IMR-90 (cell line): ENCODE results near the gene FNDC7. TPM values are rescaled to one million over a fixed set of nuclear protein-coding genes. Genes with fewer than 3 reads are reported as not detected.

Source experiments
- ATAC-seq: fragments of 200-7000 bp; cut with Tn5 transposase; 2 replicates; pipeline ENCODE4 v1.9.1; 2020; ENCODE audit warnings: low read depth, mild to moderate bottlenecking, moderate library complexity
- BruUV-seq: library from RNA; stranded (reverse); fragments of 400-500 nt; replicated peaks from 2 replicates; lab custom pipeline; 2021; lab: Mats Ljungman, UMichigan
- CTCF ChIA-PET: fragments of 300-600 bp; formaldehyde crosslinking; extraction: SDS; loops from one replicate; lab custom pipeline; 2021; ENCODE audit warnings: antibody characterized with exemption; lab: Yijun Ruan, JAX
- POLR2A ChIA-PET: fragments of 300-600 bp; sonication (Branson Sonifier 250); formaldehyde crosslinking; loops from one replicate; lab custom pipeline; 2022; ENCODE audit warnings: antibody characterized with exemption; ENCODE audit not compliant: unreplicated experiment; lab: Charles Lee
- DNase-seq: peaks from one replicate; pipeline ENCODE4 v3.0.0; 2013
- H2AFZ ChIP-seq: replicated peaks from 2 replicates; pipeline ENCODE3; 2013; ENCODE audit warnings: low read length, mild to moderate bottlenecking; ENCODE audit not compliant: poor library complexity
- H2AK5ac ChIP-seq: 2 replicates; pipeline ENCODE4 v1.6.1; 2013; ENCODE audit warnings: low read depth, low read length, inconsistent platforms
- H2AK9ac ChIP-seq: replicated peaks from 2 replicates; pipeline ENCODE3; 2013; ENCODE audit warnings: mild to moderate bottlenecking, low read depth, low read length, moderate library complexity; ENCODE audit not compliant: poor library complexity
- H2BK120ac ChIP-seq: 2 replicates; pipeline ENCODE4 v1.6.1; 2013; ENCODE audit warnings: low read depth, low read length, inconsistent platforms
- H2BK15ac ChIP-seq: 3 replicates; pipeline ENCODE4 v1.6.1; 2013; ENCODE audit warnings: low read depth, low read length, inconsistent platforms
- H2BK20ac ChIP-seq: 2 replicates; pipeline ENCODE4 v1.6.1; 2013; ENCODE audit warnings: low read depth, mild to moderate bottlenecking, inconsistent platforms, low read length, moderate library complexity
- H2BK5ac ChIP-seq: 2 replicates; pipeline ENCODE4 v1.6.1; 2013; ENCODE audit warnings: mild to moderate bottlenecking, low read depth, low read length, inconsistent platforms; ENCODE audit not compliant: poor library complexity, severe bottlenecking
- H3K14ac ChIP-seq: replicated peaks from 2 replicates; pipeline ENCODE4 v1.6.1; 2013; ENCODE audit warnings: low read depth, low read length, inconsistent platforms
- H3K18ac ChIP-seq: 2 replicates; pipeline ENCODE4 v1.6.1; 2013; ENCODE audit warnings: low read depth, low read length, control low read depth
- H3K23ac ChIP-seq: 2 replicates; pipeline ENCODE4 v1.6.1; 2013; ENCODE audit warnings: low read depth, low read length, inconsistent platforms
- H3K27ac ChIP-seq: 2 replicates; pipeline ENCODE4 v1.5.1; 2013; ENCODE audit warnings: mild to moderate bottlenecking, control low read depth, low read length; ENCODE audit not compliant: insufficient read depth
- H3K27me3 ChIP-seq: 2 replicates; pipeline ENCODE4 v1.6.1; 2013; ENCODE audit warnings: low read length; ENCODE audit not compliant: control insufficient read depth, insufficient read depth
- H3K36me3 ChIP-seq: 2 replicates; pipeline ENCODE4 v1.6.1; 2013; ENCODE audit warnings: low read length, mixed read lengths; ENCODE audit not compliant: control insufficient read depth, insufficient read depth
- H3K4ac ChIP-seq: 2 replicates; pipeline ENCODE4 v1.6.1; 2013; ENCODE audit warnings: low read depth, low read length, inconsistent platforms
- H3K4me1 ChIP-seq: 2 replicates; pipeline ENCODE4 v1.6.1; 2013; ENCODE audit warnings: low read length, mixed read lengths; ENCODE audit not compliant: control insufficient read depth, insufficient read depth
- H3K4me2 ChIP-seq: 2 replicates; pipeline ENCODE4 v1.6.1; 2013; ENCODE audit warnings: low read depth, mild to moderate bottlenecking, control low read depth, low read length, moderate library complexity
- H3K4me3 ChIP-seq: 2 replicates; pipeline ENCODE4 v1.5.1; 2013; ENCODE audit warnings: low read depth, mild to moderate bottlenecking, control low read depth, low read length, moderate library complexity; ENCODE audit not compliant: insufficient read depth
- H3K56ac ChIP-seq: 2 replicates; pipeline ENCODE4 v1.6.1; 2013; ENCODE audit warnings: low read length, inconsistent platforms; ENCODE audit not compliant: insufficient read depth; ENCODE audit errors: extremely low read depth
- H3K79me1 ChIP-seq, 2 experiments: 2 replicates each; pipeline ENCODE4 v1.6.1; 2013; ENCODE audit warnings: low read length in 2 of 2, inconsistent platforms in 1 of 2, low read depth in 1 of 2
- H3K9ac ChIP-seq: 2 replicates; pipeline ENCODE4 v1.6.1; 2013; ENCODE audit warnings: low read depth, low read length, control low read depth
- H3K9me1 ChIP-seq: 2 replicates; pipeline ENCODE4 v1.6.1; 2013; ENCODE audit warnings: low read length, inconsistent platforms; ENCODE audit not compliant: insufficient read depth
- H3K9me3 ChIP-seq: 2 replicates; pipeline ENCODE4 v1.6.1; 2013; ENCODE audit warnings: low read length; ENCODE audit not compliant: control insufficient read depth, insufficient read depth
- H4K20me1 ChIP-seq: 2 replicates; pipeline ENCODE4 v1.6.1; 2013; ENCODE audit warnings: low read length, inconsistent platforms; ENCODE audit not compliant: insufficient read depth
- H4K5ac ChIP-seq: 2 replicates; pipeline ENCODE4 v1.6.1; 2013; ENCODE audit warnings: mild to moderate bottlenecking, low read depth, low read length, control low read depth
- H4K8ac ChIP-seq, 2 experiments: 2 replicates each; pipeline ENCODE4 v1.6.1; 2013; ENCODE audit warnings: low read depth in 2 of 2, low read length in 2 of 2, control low read depth in 1 of 2, inconsistent platforms in 1 of 2
- H4K91ac ChIP-seq: 2 replicates; pipeline ENCODE4 v1.6.1; 2013; ENCODE audit warnings: low read depth, low read length, inconsistent platforms; ENCODE audit not compliant: insufficient read depth
- BHLHE40 ChIP-seq: fragments of 150-350 bp; IDR thresholded peaks from 2 replicates; pipeline ENCODE4 v1.6.1; 2016; ENCODE audit warnings: mild to moderate bottlenecking, low read depth, low read length
- CEBPB ChIP-seq: IDR thresholded peaks from 2 replicates; pipeline ENCODE4 v1.6.1; 2012; ENCODE audit warnings: low read depth, low read length, improper control_type of control experiment
- ELK1 ChIP-seq: fragments of 150-350 bp; IDR thresholded peaks from 2 replicates; pipeline ENCODE4 v1.6.1; 2016; ENCODE audit warnings: low read depth, mild to moderate bottlenecking, low read length, moderate library complexity, borderline replicate concordance
- FOS ChIP-seq: fragments of 150-350 bp; IDR thresholded peaks from 2 replicates; pipeline ENCODE4 v1.6.1; 2016; ENCODE audit warnings: low read depth, low read length
- MAFK ChIP-seq: IDR thresholded peaks from 2 replicates; pipeline ENCODE4 v1.6.1; 2012; ENCODE audit warnings: low read depth, low read length, improper control_type of control experiment
- MAZ ChIP-seq: IDR thresholded peaks from 2 replicates; pipeline ENCODE4 v1.6.1; 2012; ENCODE audit warnings: low read depth, mild to moderate bottlenecking, low read length, improper control_type of control experiment, moderate library complexity, borderline replicate concordance
- RAD21 ChIP-seq: IDR thresholded peaks from 2 replicates; pipeline ENCODE4 v1.6.1; 2012; ENCODE audit warnings: low read length, improper control_type of control experiment
- RCOR1 ChIP-seq: IDR thresholded peaks from 2 replicates; pipeline ENCODE4 v1.6.1; 2012; ENCODE audit warnings: mild to moderate bottlenecking, low read length, improper control_type of control experiment; ENCODE audit not compliant: insufficient replicate concordance
- SMC3 ChIP-seq: fragments of 150-350 bp; IDR thresholded peaks from 2 replicates; pipeline ENCODE4 v1.6.1; 2016; ENCODE audit warnings: low read depth, mild to moderate bottlenecking, antibody characterized with exemption, low read length, moderate library complexity
- WGBS, 2 experiments: methylation state at CpG; one replicate each; pipeline versions ENCODE4 v1.1.5 to v1.1.7; 2013; ENCODE audit warnings: missing lambda C conversion rate in 2 of 2; ENCODE audit not compliant: insufficient read length in 1 of 2; ENCODE audit errors: extremely low coverage in 2 of 2; 5-methylcytosine and 5-hydroxymethylcytosine counted together
- dilution Hi-C: fragments of 300-500 bp; cut with HindIII; formaldehyde crosslinking; loops from one replicate; pipeline ENCODE4 v1.14.3; 2018; ENCODE audit warnings: low sequenced_read_pairs; ENCODE audit not compliant: unreplicated experiment
- in situ Hi-C: fragments of 300-500 bp; cut with MboI; formaldehyde crosslinking; loops from 3 replicates; pipeline ENCODE4 v1.14.3; 2019; ENCODE audit warnings: low sequenced_read_pairs, inconsistent platforms, mixed read lengths
- intact Hi-C: fragments of 100-400 bp; cut with micrococcal nuclease; formaldehyde crosslinking; loops from 2 replicates; pipeline ENCODE4 v1.10.0; 2022
- polyA plus RNA-seq, 3 experiments: library from polyadenylated mRNA; depleted of rRNA; stranded (reverse); fragments of >200 nt; gene quantifications; 2 replicates each; pipeline ENCODE4 v1.2.3, GENCODE V29; 2012; ENCODE audit warnings: low replicate concordance in 1 of 3
- total RNA-seq: library from RNA; depleted of rRNA; stranded (reverse); fragments of >200 nt; gene quantifications from 2 replicates; pipeline ENCODE4 v1.2.3, GENCODE V29; 2012
- TF ChIP-seq, protein P1 (sequence below): conservative IDR thresholded peaks from 2 replicates; pipeline ENCODE4 v1.5.1; 2012; ENCODE audit warnings: mild to moderate bottlenecking, low read depth, low read length, improper control_type of control experiment

The FNDC7 gene
- total and polyA plus RNA-seq, 2 of the 4 experiments (the other 2 are of a cell fraction) = not detected

- no peak for TF ChIP-seq RCOR1
- TF ChIP-seq FOS = no peak
Measured at GRCh38 chr1:108699375-108700332, 13.1 kb upstream of the FNDC7 start (continued).

- no TSS peak for BruUV-seq
- ATAC-seq = no peak
- ChIA-PET CTCF (no interaction called here), POLR2A (interaction anchor here (0.6 kb wide), 2 partner anchors 29 to 79 kb away, joined by 3 to 6 read pairs; no protein-coding TSS in a partner anchor)
- H2AK5ac ChIP-seq = no peak overlapping the region
- H4K91ac ChIP-seq = no peak overlapping the region
- H3K4me3 ChIP-seq = no peak overlapping the region
- H2BK15ac ChIP-seq = no peak overlapping the region
- H3K4ac ChIP-seq = no peak overlapping the region
- no peak overlapping the region for H2AFZ ChIP-seq
- H3K23ac ChIP-seq = no peak overlapping the region
- dilution Hi-C loops = no loop called here
- H3K9ac ChIP-seq = no peak overlapping the region
- no peak overlapping the region for H2BK5ac ChIP-seq
- H4K5ac ChIP-seq = no peak overlapping the region
- H3K36me3 ChIP-seq = peaks cover 26% of the 10 kb centered on the region
- no peak overlapping the region for H2BK120ac ChIP-seq
- no peak for DNase-seq
- no peak overlapping the region for H3K56ac ChIP-seq
- no peak overlapping the region for H3K4me2 ChIP-seq
- in situ Hi-C loops = no loop called here
- no peak overlapping the region for H4K8ac ChIP-seq
- peaks cover 3% of the 10 kb centered on the region; the same call in 1 of the 2 replicates for H4K20me1 ChIP-seq
- H2AK9ac ChIP-seq = no peak overlapping the region
- H3K18ac ChIP-seq = no peak overlapping the region
- intact Hi-C loops = no loop called here
- H3K9me3 ChIP-seq = no peaks in the 10 kb centered on the region
- peaks cover 11 to 20% of the 10 kb centered on the region in 2 experiments for H3K79me1 ChIP-seq
- no peaks in the 10 kb centered on the region for H3K27me3 ChIP-seq
- H3K14ac ChIP-seq = no peak overlapping the region
- peaks cover 7% of the 10 kb centered on the region for H3K4me1 ChIP-seq
- no peak overlapping the region for H3K27ac ChIP-seq
- WGBS, 2 experiments = 100% methylated on average over 1 of the region's 5 CpGs; no CpG with 5 or more reads in 1 of the 2 experiments
- H3K9me1 ChIP-seq = peaks cover 4% of the 10 kb centered on the region
- no peak overlapping the region for H2BK20ac ChIP-seq
- TF ChIP-seq RCOR1 = no peak
- TF ChIP-seq CEBPB = no peak
- no peak for TF ChIP-seq BHLHE40
- TF ChIP-seq RAD21 = no peak
- no peak for TF ChIP-seq ELK1
- TF ChIP-seq, protein P1, sequence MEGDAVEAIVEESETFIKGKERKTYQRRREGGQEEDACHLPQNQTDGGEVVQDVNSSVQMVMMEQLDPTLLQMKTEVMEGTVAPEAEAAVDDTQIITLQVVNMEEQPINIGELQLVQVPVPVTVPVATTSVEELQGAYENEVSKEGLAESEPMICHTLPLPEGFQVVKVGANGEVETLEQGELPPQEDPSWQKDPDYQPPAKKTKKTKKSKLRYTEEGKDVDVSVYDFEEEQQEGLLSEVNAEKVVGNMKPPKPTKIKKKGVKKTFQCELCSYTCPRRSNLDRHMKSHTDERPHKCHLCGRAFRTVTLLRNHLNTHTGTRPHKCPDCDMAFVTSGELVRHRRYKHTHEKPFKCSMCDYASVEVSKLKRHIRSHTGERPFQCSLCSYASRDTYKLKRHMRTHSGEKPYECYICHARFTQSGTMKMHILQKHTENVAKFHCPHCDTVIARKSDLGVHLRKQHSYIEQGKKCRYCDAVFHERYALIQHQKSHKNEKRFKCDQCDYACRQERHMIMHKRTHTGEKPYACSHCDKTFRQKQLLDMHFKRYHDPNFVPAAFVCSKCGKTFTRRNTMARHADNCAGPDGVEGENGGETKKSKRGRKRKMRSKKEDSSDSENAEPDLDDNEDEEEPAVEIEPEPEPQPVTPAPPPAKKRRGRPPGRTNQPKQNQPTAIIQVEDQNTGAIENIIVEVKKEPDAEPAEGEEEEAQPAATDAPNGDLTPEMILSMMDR = no peak
- TF ChIP-seq MAFK = no peak
- no peak for TF ChIP-seq MAZ
- no peak for TF ChIP-seq SMC3
- TF ChIP-seq FOS = no peak
Measured at GRCh38 chr1:108701176-108701849, 11.4 kb upstream of the FNDC7 start.
